Activated CD8-positive, alpha-beta memory T cell treated with anti-CD3 and anti-CD28 coated beads, Interleukin-2, amount 10 ng/mL, durations not matched to agents 7 days and 5 days (primary cell): ENCODE data around the gene MLST8. TPM values are rescaled to one million over a fixed set of nuclear protein-coding genes. Genes with fewer than 3 reads are reported as not detected.

Experiments used
- ATAC-seq: fragments of 150-1000 bp; cut with Tn5 transposase; one replicate; pipeline ENCODE4 v1.10.0; 2021; ENCODE audit warnings: moderate library complexity
- CTCF ChIA-PET: fragments of 350-600 bp; sonication (Branson Sonifier 250); formaldehyde crosslinking; loops from one replicate; lab custom pipeline; 2021; ENCODE audit warnings: antibody characterized with exemption; lab: Charles Lee
- DNase-seq: peaks from one replicate; pipeline ENCODE4 v3.0.0-alpha.2; 2020
- H3K27ac Mint-ChIP-seq: one replicate; pipeline ENCODE4 v1.8.0; 2021; ENCODE audit warnings: mild to moderate bottlenecking, mixed read lengths
- H3K27me3 Mint-ChIP-seq: one replicate; pipeline ENCODE4 v1.8.0; 2021; ENCODE audit warnings: mixed read lengths
- H3K36me3 Mint-ChIP-seq: one replicate; pipeline ENCODE4 v1.8.0; 2021; ENCODE audit warnings: mild to moderate bottlenecking, mixed read lengths
- H3K4me1 Mint-ChIP-seq: one replicate; pipeline ENCODE4 v1.8.0; 2021; ENCODE audit warnings: mixed read lengths
- H3K4me3 Mint-ChIP-seq: one replicate; pipeline ENCODE4 v1.8.0; 2021; ENCODE audit warnings: mild to moderate bottlenecking, moderate library complexity, mixed read lengths
- H3K9me3 Mint-ChIP-seq: one replicate; pipeline ENCODE4 v1.8.0; 2022; ENCODE audit warnings: low read depth, mixed read lengths
- total RNA-seq, 2 experiments: library from RNA; stranded (reverse); gene quantifications; one replicate each; pipeline ENCODE4 v1.2.3, GENCODE V29; 2021

Gene MLST8
- total RNA-seq, 2 experiments from 2014 or later, result 38.9 to 45.7 TPM

GRCh38 chr16:2189252-2189893, 15.9 kb upstream of the MLST8 start:
- no peak for DNase-seq
- ATAC-seq, result no peak
- Mint-ChIP-seq H3K4me1 (no peaks in the 10 kb centered on the region), H3K27me3 (peaks cover 4% of the 10 kb centered on the region), H3K9me3 (no peaks in the 10 kb centered on the region), H3K27ac (no peak overlapping the region), H3K36me3 (no peaks in the 10 kb centered on the region), H3K4me3 (no peak overlapping the region)
- CTCF ChIA-PET, result no interaction called here

GRCh38 chr16:2190002-2190658, 15.1 kb upstream of the MLST8 start:
- Mint-ChIP-seq H3K4me1 (no peaks in the 10 kb centered on the region), H3K27me3 (peaks cover 11% of the 10 kb centered on the region), H3K4me3 (no peak overlapping the region), H3K9me3 (no peaks in the 10 kb centered on the region), H3K27ac (no peak overlapping the region), H3K36me3 (no peaks in the 10 kb centered on the region)
- DNase-seq (no peak), ATAC-seq (no peak)
- CTCF ChIA-PET, result no interaction called here

- Mint-ChIP-seq H3K4me3 (no peak overlapping the region), H3K4me1 (no peaks in the 10 kb centered on the region), H3K36me3 (no peaks in the 10 kb centered on the region), H3K9me3 (no peaks in the 10 kb centered on the region), H3K27me3 (peaks cover 16% of the 10 kb centered on the region), H3K27ac (no peak overlapping the region)
- no peak for ATAC-seq
- no peak for DNase-seq
- CTCF ChIA-PET, result no interaction called here
Observed at GRCh38 chr16:2190659-2191445, 14.4 kb upstream of the MLST8 start.

GRCh38 chr16:2191446-2191706, 13.9 kb upstream of the MLST8 start:
- Mint-ChIP-seq H3K4me1 (no peaks in the 10 kb centered on the region), H3K27ac (no peak overlapping the region), H3K36me3 (no peaks in the 10 kb centered on the region), H3K9me3 (no peaks in the 10 kb centered on the region), H3K4me3 (no peak overlapping the region), H3K27me3 (peaks cover 16% of the 10 kb centered on the region)
- ATAC-seq (no peak), DNase-seq (no peak)
- CTCF ChIA-PET, result no interaction called here

- Mint-ChIP-seq H3K4me3 (no peak overlapping the region), H3K27ac (no peak overlapping the region), H3K36me3 (no peaks in the 10 kb centered on the region), H3K9me3 (no peaks in the 10 kb centered on the region), H3K27me3 (peaks cover 39% of the 10 kb centered on the region), H3K4me1 (no peaks in the 10 kb centered on the region)
- DNase-seq, result no peak
- no peak for ATAC-seq
- CTCF ChIA-PET, result interaction anchor here (0.8 to 2.8 kb wide), 14 partner anchors 10 to 311 kb away, joined by 3 to 19 read pairs (median 4); partner anchors contain the start of genes ECI1, MLST8, PGP and TBC1D24
Observed at GRCh38 chr16:2194166-2194834, 11.0 kb upstream of the MLST8 start.

GRCh38 chr16:2194852-2195321, 10.4 kb upstream of the MLST8 start:
- CTCF ChIA-PET, result interaction anchor here (0.6 to 2.8 kb wide), 16 partner anchors 10 to 310 kb away, joined by 3 to 19 read pairs (median 4); partner anchors contain the start of genes ECI1, MLST8, PGP and TBC1D24
- Mint-ChIP-seq H3K4me1 (no peaks in the 10 kb centered on the region), H3K27ac (no peak overlapping the region), H3K27me3 (peaks cover 41% of the 10 kb centered on the region), H3K36me3 (no peaks in the 10 kb centered on the region), H3K9me3 (no peaks in the 10 kb centered on the region), H3K4me3 (no peak overlapping the region)
- DNase-seq (peak; percentile 69), ATAC-seq (peak; percentile 75)

- Mint-ChIP-seq H3K36me3 (no peaks in the 10 kb centered on the region), H3K27ac (no peak overlapping the region), H3K27me3 (peaks cover 47% of the 10 kb centered on the region), H3K9me3 (no peaks in the 10 kb centered on the region), H3K4me3 (no peak overlapping the region), H3K4me1 (no peaks in the 10 kb centered on the region)
- CTCF ChIA-PET, result interaction anchor here (0.6 to 2.8 kb wide), 15 partner anchors 9 to 309 kb away, joined by 3 to 19 read pairs (median 4); partner anchors contain the start of genes ECI1, MLST8, PGP and TBC1D24
- DNase-seq (no peak), ATAC-seq (no peak)
Observed at GRCh38 chr16:2195322-2196161, 9.7 kb upstream of the MLST8 start.

- Mint-ChIP-seq H3K36me3 (no peaks in the 10 kb centered on the region), H3K27ac (no peak within 1 kb of the TSS), H3K4me1 (no peaks in the 10 kb centered on the region), H3K27me3 (peaks cover 47% of the 10 kb centered on the region), H3K9me3 (no peaks in the 10 kb centered on the region), H3K4me3 (no peak within 1 kb of the TSS)
- DNase-seq, result no peak
- CTCF ChIA-PET, result interaction anchor here (1.1 to 2.8 kb wide), 3 partner anchors 26 to 305 kb away, joined by 3 to 16 read pairs (median 11); partner anchors contain the start of gene ECI1
- ATAC-seq, result peak; percentile 44
Observed at GRCh38 chr16:2196162-2196980, 8.9 kb upstream of the MLST8 start, which contains the start of gene CASKIN1. Gene CASKIN1 (minus strand): TSS chr16:2196605. CDS start chr16:2196432, 173 bp downstream.

- Mint-ChIP-seq H3K36me3 (no peaks in the 10 kb centered on the region), H3K4me3 (no peak overlapping the region), H3K4me1 (no peaks in the 10 kb centered on the region), H3K9me3 (no peaks in the 10 kb centered on the region), H3K27me3 (peaks cover 49% of the 10 kb centered on the region), H3K27ac (no peak overlapping the region)
- no peak for ATAC-seq
- CTCF ChIA-PET, result no interaction called here
- no peak for DNase-seq
Observed at GRCh38 chr16:2196981-2197511, 8.2 kb upstream of the MLST8 start.

- Mint-ChIP-seq H3K36me3 (no peaks in the 10 kb centered on the region), H3K4me1 (no peaks in the 10 kb centered on the region), H3K27me3 (peaks cover 53% of the 10 kb centered on the region), H3K9me3 (no peaks in the 10 kb centered on the region), H3K27ac (no peak overlapping the region), H3K4me3 (no peak overlapping the region)
- CTCF ChIA-PET, result no interaction called here
- ATAC-seq (no peak), DNase-seq (no peak)
Observed at GRCh38 chr16:2197765-2198164, 7.5 kb upstream of the MLST8 start.

- Mint-ChIP-seq H3K36me3 (no peaks in the 10 kb centered on the region), H3K4me1 (no peaks in the 10 kb centered on the region), H3K27me3 (peaks cover 53% of the 10 kb centered on the region), H3K27ac (no peak overlapping the region), H3K4me3 (no peak overlapping the region), H3K9me3 (no peaks in the 10 kb centered on the region)
- CTCF ChIA-PET, result no interaction called here
- ATAC-seq (no peak), DNase-seq (no peak)
Observed at GRCh38 chr16:2198283-2198682, 7.0 kb upstream of the MLST8 start.
